COLO668 (cell line): Measurements from ENCODE around the gene BIN1.

Source experiments
- DNase-seq: peaks from one replicate; lab custom pipeline; 2025; ENCODE audit not compliant: unreplicated experiment; lab: John Stamatoyannopoulos, UW

The BIN1 gene

DNA sequence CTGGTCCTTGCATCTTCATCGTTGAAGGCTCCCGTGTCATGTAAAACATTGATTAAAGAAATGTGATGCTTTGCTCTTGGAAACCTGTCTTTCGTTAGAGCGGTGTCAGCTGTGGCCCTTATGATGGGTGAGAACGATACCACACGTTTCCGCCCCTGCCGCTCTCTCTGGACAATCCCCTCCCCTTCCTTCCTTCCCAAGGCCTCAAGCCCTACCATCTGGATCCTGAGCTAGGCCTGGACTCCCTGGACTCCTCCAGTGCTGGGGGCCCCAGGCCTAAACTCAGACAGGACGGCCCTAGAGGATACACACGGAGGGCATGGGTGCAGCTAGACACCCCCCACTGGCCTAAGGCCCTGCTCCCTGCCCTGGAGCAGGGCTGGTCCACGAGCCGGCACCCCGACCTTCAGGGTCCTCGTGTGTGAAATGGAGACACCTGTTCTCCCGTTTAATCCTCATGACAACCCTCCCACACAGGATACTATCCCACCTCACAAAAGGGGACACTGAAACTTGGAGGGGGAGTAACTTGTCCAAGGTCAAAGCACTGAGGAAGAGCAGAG is 13.2 kb downstream of the BIN1 start:
- no peak for DNase-seq

DNA sequence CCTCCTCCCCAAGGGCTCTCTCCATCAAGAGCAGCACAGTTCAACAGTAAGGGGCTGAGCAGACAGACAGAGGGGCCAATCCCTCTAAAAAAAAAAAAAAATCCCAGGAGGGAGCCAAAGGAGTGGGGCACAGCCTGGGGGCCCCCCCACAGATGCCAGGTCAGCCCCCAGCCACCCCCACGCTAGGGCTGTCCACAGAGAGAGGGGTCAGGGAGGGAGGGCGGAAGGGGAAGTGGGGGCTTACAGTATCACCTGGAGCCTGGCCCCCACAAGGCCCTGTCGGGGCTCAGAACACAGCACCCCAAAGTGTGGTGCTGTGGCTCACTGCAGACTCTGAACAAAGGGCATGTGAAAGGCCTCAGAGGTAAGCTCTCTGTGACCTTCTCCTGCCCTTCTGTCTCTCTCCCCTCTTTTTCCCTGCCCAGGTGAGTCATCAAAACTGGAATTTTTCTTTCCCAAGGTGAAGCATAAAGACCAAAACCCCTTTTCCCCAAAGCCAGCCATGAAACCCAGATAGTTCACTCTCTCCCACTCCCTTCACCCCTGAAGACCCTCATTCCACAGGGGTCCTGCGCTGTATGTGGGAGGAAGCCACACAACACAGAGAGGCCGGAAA is 13.9 kb downstream of the BIN1 start:
- DNase-seq = no peak

DNA sequence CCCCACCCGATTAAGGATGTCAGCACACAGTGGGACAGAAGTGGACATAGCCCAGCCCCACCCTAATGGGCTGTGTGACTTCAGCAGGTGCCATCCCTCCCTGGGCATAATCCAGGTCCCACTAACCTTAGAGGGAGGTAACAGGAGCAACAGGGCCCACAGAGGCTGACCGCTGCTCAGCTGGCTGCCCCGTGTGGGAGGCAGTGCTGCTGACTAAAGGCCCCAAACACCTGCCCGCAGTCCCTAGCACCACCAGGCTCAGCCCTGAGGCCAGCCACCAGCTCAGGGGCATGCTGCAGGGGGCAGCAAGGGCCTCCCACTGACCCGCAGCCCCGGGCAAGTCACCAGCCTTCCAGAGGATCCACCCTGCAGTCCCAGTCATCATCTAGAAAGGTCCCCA is 14.6 kb downstream of the BIN1 start:
- DNase-seq = no peak

DNA sequence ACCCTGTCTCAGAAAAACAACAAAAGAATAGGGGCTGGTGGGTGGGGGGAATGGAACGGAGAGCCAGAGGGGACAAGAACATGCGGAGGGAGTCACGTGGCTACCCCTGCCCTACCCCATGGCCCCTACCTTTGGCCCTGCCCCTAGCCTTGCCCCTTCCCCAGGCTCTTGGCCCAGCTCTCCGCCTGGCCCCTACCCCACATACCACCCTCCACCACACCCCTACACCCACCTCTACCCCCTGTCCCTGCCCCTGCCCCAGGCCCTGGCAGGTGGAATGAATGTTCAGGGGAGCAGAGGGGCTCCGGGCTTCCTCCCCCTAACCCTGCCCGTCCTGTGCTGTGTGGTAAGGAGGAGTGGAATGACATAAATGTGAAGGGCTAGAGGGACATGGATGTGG is 15.1 kb downstream of the BIN1 start:
- no peak for DNase-seq

DNA sequence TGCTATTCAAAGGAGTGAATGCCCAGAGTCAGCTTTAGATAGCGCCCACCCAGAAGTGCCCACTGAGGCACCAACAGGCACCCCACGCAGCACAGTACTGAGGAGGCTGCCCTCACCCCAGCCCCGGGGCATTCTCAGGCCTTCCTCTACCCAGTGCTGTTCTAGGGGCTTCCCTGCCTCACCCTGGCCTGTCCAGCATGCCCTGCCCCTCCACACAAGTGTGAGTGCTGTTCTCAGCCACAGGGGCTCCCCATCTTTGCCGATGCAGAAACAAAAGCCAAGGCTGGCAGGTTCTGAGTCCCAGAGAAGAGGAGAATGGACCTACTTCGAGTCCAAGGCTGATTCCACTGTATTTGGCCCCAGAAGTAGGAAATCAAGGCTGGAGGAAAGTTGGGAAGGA is 15.8 kb downstream of the BIN1 start:
- no peak for DNase-seq

DNA sequence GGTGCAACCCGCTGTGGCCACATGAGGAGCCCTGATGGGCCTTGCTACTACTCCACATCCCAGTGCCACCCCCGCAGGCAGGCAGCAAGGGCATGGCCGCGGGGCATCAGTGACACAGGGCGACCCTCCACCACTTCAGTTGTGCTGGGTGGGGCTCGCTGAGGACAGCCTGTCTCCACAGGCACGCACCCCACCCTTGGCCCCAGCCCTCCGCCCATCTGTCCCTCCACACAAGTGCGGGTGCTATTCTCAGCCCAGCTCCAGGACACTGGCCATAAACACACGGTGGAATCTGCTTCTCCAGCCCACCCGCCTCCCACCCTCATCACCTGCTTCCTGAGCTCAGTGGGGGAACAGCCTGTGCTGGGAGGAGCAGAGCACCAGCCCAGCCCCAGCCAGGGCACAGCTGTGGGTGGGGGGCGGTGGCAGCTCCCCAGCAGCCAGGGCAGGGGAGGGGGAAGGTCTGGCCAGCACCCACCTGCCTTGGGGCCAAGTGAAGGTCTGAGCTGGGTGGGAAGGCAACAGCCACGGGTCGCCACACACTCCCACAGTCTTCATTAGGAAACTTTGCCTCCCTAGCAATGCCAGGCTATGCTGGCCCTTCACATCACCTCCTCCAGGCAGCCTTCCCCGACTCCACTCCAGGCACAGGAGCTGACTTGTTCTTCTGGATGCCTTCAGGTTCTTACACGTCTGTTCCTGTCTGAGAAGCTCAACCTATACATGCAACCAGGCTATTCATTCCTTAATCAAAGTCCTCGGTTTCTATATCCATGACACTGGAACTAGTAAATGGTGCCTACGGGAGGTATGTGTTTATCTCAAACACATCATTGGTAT is 16.5 kb downstream of the BIN1 start:
- DNase-seq = peak; percentile 36

DNA sequence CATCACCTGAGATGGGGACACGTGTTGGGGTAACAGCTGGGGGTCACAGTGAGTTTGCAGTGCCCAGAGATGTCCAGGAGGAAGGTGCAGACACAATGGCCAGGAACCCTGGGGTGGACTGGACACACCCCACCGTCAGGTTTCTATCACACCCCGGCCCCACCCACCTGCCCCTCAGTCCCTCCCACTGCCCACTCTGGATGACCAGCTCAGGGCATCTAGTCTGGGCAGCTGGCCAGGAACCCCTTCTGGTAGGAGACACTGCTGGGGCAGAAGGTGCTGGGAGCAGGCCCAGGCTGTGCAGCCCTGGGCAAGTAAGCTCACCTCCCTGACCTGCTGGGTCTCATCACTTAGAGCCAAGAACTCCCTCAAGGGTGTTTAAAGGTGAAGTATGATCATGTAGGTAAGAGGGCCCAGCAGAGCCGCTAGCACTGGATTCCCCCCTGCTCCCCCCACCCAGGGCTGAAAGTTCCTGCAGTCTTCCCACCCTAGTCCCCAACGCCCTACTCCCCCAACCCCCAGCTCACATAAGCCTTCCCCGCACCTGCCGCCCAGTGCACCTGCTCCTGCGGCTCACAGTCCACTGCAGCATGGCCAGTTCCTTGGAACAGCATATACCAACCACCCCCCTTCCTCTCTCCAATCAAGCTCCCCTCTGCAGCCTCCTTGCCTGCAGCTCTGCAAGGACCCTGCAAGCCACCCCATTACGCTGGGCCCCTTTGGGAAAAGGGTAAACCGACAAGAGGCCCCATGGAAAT is 17.3 kb downstream of the BIN1 start:
- peak; percentile 77 for DNase-seq

DNA sequence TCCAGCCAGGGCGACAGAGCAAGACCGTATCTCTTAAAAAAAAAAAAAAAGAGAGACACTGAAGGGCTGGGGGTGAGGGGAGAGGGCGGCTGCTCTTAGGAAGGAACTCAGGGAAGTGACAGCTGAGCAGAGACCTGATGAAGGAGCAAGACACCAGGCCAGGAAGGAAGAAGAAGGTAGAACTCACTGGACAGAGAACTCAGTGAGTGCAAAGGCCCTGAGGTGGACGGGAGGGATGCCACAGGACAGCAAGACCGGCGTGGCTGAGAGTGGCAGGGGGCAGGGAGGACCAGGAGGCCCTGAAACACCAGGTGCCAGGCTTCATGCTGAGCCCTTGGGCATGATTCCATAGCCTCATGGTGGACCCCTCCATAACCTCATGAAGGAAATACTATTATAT is 18.2 kb downstream of the BIN1 start:
- DNase-seq = no peak

DNA sequence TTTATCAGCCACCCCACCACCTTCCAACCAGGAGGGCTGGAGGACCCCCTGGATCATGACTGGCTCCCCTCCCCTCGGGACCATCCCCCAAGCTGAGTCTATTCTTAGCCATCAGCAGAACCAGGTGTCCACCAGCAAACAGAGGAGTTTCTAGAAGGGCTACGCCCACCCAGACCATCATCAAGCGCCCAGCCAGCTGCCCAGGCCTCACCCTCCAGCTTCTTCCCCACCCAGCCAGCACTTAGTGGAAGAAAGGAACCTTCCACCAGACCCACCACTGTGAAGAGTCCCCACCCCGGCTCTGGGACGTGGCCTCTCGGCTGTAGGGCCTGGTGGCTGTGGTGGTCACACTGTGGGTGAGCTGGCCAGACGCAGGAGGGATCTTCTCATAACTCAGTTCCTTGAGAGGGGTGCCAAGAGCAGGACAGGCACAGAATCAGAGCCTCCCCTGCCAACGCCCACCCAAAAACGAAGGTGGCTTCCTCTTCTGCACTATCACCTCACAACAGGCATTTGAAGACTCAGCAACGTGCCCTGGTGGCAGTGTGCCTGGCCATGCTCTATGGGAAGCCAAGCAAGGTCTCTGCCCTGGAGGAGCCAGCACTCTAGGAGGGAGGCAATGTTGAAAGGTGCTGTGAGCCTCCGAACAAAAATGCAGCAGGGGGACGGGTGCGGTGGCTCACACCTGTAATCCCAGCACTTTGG is 19.0 kb downstream of the BIN1 start:
- DNase-seq = no peak

DNA sequence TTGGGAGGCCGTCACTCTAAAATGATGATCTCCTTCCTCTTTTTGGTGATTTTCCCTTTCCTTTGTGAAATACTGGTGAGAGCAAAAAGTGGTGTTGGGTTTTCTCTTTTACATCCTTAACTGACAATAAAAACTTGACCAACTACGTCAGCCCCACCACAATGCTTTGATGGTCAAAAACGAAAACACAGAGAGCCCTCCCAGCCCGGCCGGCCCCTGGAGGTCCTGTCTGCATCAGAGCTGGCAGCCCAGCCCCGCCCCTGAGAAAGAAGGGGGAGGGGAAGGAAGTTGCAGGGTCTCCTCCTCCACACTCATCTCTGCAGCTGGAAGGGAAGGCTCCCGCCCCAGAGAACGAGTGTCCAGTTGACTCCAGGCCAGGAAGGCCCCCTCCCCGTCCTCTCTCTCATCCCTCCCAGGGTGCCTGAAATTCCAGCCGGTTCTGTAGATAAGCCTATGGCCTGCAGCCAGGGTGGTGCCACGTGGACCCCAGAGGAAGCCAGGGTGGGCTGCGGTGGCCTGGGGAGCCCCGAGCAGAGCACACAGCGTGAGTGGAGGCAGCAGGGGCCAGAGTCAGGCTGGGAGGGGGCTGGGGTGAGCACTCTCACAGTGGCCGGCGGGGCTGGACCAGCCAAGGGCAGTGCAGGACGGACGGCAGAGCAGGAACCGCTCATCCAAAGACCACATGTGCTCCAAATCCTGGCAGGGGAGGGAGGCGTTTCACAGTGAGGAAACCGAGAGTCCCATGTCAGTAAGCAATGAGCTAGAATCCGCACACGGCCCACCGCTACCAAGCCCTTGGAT is 19.8 kb downstream of the BIN1 start:
- DNase-seq = no peak

DNA sequence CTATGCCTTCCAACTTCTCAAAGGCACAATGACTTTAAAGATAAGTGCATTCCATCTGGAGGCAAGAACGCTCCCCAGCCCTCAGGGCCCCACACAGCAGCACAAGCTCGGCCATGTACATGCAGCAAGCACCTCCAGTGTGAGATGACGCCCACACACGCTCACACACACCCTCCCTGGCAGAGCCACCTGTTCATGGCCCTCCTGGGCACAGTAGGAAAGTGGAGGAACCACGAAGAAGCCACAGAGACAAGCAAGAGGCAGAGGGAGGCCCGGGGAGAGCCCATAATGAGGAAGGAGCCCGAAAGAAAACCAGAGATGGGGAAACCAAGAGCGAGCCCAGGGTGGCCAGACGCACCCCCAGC is 21.7 kb downstream of the BIN1 start:
- DNase-seq = no peak

DNA sequence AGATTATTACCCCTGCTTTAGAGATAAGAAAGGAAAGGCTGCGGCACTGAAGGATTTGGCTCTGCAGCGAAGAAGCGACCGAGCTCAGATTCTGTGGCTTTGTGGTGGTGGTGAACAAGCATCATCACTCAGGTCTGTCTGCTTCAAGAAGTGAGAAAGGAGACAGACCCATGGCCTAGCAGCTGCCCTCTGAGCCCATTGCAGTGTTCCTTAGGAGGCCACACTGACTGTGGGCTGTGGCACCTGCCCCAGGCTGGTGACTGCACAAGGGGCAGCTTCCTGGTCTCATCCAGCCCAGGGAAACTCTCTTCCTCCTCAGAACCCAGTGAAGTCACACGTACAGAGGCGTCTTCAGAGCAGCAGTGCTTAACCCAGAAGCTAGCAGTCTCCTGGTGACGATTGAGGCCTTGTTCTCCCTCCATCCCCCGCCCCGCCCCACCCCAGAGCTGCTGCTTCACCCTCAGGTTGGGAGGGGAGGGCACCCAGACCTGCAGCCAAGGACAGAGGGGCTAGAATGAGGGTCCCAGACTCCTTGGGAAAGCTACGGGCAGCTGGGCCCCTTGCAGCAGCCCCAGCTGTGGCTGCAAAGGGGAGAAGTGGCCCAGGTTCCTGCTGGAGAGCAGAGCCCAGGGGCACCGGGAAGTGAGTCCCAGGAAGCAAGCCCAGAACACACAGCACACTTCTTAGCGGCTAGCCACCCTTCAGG is 22.2 kb downstream of the BIN1 start:
- DNase-seq = no peak

DNA sequence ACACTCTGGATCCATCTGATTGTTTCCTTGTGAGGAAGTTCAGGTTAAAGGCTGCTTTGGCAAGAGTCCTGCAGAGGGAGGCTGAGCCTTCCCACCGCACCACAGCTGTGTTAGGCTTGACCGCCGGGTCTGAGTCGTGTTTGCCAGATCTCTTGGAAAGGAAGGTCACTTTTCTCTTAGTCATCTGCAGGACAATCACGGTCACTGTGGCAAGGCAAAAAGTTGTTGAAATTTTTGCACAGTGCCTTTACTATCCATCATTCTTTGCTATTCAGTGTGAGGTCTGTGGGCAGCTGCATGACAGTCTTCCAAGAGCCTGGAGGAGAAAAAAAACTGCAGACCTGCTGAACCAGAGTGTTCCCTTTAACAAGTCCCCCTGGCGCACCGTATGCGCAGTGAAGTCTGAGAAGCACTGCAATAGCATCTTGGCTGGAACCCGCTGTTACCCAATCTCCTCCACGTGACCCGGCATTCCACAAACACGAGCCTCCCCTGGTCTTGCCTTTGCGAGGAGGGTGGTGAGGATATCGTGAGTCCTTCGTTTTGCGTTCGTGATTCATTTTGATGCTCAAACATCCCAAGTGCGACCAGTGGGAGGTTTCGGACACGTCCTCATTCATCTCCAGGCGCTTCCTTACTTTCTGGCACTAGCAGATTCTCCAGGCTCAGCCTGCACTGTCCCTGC is 23.0 kb downstream of the BIN1 start:
- no peak for DNase-seq

DNA sequence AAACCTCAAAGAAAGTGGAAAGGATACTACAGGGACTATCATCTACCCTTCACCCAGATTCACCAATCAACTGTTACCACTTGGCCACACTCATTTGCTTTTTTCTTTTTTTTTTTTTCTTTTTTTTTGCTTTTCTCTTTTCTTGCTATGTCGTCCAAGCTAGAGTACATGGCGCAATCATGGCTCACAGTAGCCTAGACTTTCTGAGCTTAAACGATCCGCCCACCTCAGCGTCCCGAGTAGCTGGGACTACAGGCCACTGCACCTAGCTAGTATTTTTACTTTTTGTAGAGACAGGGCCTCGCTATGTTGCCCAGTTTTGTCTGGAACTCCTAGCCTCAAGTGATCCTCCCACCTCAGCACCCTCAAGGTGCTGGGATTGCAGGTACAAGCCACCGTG is 24.0 kb downstream of the BIN1 start:
- no peak for DNase-seq

DNA sequence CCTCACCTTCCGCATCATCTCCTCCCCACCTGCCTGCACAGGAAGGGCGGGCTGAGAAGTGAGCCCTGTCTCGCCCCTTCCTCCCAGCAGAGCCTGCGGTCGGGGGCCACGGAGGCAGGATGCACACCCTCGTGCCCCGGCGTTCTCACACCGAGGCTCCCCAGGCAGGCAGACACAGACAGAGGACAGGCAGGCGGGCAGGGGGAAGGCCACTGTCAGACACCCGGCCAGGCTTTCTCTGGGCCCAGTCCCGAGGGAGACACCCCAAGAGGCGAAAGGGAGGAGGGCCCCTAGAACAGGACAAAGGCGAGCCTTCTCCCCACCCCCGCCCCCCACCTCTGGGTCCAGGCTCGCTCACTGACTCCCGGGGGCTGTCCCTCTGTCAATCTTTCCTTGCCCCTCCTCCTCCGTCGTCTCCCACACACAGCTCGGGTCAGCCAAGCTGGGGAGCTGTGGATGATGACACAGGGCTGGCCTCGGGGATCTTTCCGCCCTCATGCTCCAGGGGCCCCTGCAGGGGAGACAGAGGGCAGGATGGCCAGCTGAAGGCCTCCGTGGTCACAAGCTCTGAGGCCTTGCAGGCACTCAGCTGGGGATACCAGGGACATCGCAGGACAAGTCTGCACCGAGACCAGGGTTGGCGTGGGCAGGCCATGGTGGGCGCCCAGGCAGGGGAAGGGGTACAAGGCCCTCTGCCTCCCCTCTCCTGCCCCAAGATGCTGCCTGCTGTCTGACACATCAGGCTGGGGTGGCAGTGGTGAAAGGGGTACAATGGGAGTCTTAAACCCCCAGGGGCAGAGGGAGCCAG is 24.9 kb downstream of the BIN1 start:
- DNase-seq = no peak

DNA sequence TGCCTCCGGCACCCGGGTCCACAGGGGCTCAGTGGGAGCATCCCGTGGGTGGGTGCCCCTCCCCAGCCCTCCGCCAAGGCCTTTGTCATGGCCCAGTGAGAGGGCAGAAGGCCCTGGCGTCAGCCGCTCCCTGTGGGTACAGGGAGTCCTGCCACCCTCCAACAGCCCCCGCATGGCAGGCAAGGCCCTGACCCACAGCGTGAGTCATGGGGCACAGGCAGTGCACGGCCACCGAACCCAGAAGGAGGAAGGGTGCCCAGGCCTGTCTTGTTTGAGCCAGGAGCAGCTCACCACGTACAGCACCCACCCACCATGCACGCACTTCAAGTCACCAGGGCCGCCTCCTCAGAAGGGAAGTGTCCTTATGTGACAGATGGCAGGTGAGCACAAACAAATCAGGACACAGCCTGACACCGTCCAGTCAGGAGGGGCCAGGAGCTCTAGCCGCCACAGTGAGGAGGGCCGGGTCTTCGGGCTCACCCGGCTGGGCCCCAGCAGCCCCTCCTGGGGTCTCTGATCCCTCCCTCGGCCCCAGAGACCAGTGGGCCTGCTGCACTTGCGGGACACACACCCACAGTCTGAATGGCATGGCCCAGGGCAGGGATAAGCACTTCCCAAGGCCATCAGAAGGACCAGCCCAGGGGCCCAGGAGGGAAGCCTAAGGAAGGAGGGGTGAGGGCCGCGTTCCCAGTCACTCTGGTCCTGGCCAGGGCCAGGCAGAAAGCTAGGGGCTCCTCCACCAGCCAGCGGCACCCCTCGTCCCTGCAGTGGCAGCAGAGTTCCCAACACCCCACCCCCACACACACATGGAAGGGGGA is 25.8 kb downstream of the BIN1 start:
- no peak for DNase-seq

DNA sequence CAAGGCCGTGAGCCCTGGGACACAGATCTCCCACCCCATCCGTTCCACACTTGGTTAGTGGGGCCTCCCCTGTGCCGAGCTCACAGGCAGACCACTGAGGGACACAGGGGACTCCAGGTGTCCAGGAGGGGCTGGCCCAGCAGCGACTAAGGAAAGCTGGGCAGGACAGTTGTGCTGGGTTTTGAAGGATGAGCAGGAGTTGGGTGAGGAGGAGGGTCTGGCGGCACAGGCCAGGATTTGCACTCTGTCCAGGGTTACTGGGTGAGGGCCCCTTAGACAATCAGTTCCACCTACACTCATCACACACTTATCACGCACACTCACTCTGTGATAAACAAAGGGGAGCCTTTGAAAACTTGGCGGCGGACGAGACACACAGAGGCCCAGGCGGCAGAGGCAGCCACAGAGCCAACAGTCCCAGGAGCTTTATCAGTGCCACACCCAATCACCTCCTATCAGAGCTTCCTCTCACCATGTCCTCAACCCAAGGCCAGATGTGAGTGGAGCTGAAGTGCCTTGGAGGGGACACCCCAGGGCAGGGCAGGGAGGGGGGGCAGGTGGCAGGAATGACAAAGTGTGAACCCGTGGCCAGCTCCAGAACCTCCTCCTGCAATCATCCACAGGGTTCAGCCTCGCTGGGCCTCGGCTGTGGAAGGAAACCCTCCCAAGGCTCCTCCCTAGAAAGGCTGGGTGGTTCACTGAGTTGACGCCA is 26.6 kb downstream of the BIN1 start:
- DNase-seq = no peak
